GM21390 (cell line): ENCODE data around the gene CFAP100.

ENCODE experiments used
- ATAC-seq: cut with Tn5 transposase; IDR thresholded peaks from one replicate; pipeline ENCODE4 v1.9.1; 2021; ENCODE audit not compliant: unreplicated experiment

Gene CFAP100

DNA sequence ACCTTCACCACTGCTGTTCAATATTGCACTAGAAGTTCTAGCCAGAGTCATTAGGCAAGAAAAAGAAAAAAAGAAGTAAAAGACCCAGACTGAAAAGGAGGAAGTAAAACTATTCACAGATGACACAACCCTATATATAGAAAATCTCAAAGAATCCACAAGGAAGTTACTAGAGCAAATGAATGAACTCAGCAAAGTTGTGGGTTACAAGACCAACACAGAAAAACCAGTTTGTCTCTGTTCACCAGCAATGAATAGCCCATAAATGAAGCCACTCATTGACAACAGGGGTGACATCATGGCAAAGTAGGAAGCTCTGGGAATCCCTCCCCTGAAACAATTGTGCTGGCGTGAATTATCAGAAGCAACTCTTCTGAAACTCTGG is 4.6 kb downstream of the CFAP100 start:
- peak; percentile 70 for ATAC-seq

DNA sequence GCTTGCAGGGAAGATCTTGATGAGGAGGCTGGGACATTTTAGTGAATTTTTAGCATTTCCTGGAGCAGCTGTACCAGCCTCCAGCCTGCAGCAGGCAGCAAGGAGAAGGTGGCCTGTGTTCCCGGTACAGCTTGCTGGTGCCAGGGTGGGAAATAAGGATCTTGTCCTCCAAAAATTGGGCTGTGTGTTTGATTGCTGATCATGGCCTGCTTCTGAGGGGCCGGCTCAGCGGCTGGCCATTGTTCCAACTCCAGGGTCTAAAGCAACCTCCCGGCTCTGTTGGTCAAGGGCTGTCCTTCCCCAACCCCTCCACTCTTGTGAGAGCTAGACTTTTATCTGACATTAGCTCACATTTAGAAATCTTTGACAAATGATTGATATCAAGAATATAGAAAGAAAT is 5.0 kb downstream of the CFAP100 start:
- ATAC-seq, result no peak

DNA sequence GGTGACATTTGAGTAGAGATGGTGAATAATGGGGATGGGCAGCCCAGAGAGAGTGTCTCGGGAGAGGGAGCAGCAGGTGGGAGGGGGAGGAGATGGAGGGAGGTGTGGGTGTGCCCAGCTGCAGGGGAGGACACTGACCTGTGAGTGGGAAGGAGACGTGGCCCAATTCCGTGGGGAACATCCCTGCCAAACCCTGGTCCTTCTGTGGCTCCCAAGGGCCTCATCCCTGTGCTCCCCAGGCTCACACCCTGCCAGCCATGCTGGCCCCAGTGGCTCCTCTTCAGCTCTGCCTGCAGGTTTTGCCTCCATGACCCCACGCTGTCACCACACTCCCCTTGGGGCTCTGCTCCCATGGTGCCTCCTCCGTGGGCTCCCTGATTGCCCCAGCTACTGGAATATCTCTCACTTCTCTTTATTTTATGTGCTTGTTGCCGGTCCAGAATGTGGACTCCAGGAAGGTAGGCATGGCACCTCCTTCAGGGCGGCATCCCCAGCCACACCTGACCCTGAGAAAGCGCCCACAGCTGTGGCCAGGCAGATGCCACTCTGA is 7.0 kb downstream of the CFAP100 start:
- no peak for ATAC-seq

DNA sequence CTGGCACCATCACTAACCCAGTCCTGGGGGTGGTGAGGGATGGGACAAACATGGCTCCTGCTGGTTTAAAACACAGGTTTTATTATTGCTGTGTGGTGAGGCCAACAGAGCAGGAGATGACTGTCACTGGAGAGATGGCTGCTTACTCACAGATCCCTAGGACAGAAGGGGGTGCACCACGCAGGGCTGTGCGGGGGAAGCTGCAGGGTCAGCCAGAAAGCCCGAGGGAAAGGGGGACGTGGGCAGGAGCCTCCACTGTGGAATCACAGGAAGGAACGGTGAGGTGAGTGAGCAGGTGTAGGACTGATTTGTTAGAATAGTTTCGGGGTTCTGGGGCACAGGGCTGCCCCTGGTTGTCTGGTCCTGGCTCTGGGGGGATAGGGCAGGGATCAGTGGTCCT is 7.5 kb downstream of the CFAP100 start:
- no peak for ATAC-seq

DNA sequence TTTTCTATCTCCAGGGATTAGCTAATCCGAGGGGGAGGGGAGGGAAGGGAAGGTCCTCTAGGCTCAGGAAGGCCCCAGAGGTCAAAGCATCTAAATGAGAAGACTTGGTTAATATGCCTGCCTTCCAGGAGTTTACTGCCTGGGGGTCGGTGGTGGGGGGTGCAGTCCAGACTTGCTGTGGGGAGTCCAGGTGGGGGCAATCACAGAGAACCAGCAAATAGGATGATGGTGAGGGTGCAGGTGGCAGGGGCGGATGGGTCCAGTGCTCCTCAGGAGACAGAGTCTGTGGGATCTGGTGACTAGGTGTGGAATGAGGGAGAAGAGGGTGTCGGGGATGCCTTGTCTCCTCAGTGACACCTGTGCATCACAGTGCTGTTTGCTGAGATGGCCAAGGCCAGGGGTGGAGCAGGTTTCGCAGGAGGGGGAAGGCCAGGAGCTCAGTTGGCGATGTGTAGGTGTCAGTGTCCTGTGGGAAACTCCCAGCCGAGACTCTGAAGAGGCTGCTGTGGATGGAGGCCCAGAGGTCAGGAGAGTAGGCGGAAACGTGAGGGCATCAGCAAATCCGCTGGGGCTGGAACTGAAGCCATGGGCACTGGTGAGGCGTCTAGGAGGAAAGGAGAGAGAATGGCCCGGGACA is 8.1 kb downstream of the CFAP100 start:
- ATAC-seq, result no peak

DNA sequence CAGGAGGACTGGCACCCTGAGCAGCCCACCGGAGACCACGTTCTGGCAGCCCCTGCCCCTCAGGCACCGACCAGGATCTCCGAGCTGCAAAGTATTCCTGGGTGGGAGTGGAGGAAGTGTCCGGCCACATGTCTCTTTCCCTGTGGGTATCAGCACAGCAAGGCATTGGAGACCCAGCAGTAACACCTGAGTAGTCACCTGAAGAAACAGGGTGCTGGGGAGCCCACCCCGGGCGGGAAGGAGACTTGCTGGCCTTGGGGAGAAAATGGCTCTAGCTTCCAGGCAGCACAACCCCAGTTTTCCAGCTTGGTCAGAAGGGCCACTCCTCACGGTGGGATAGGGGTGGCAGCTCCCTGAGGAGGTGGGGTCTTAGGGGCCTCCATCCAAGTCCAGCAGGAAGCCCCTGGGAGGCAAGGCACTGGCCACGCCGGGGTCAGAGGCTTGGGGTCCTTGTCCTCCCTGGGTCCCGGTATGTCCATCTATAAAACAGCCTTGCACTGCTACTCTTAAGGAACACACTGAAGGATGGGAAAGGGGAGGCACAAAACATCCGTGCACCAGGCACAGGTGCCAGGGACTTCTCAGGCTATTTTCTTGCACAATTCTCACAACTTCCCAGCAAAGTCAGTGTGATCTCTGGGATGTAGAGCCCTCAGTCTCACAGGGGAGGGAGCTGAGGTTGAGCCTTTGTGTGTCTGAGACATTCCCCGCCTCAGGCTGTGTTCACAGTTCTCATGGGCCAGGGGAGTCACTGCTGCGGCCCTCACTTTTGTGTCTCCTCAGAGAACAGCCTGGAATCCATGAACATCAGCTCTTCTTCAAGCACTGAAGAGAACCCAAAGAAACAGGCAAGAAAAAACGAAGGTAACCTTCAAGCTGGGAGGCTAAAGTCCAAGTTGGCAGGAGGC is 11.9 kb downstream of the CFAP100 start:
- ATAC-seq, result no peak

DNA sequence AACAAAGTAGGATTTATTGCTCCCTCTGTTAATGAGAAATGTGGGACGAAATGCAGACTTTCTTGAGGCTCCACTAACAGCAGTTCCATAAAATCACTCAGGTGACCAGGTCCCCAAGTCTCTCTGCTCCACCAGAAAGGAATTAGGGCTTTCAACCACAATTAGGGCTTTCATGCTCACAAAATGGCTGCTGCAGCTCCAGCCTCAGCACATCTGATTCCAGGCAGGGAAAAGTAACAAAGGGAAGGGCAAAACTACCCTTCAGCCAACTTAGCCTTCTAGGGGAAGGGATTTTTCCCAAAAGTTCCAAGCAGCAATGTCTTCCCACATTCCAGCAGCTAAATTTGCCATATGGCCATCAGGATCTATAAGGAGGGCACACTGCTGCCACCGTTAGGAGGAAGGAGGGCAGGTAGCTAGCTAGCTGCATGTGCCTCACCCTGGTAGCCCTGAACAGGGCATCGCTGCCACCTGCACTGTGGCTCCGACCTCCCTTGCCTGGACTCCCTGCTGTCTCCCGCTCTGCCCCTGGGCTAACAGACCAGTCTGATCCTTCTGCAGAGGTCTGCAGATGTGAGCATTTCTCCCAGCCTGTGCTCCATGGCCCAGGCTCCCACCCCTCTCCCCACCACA is 12.8 kb downstream of the CFAP100 start:
- no peak for ATAC-seq

DNA sequence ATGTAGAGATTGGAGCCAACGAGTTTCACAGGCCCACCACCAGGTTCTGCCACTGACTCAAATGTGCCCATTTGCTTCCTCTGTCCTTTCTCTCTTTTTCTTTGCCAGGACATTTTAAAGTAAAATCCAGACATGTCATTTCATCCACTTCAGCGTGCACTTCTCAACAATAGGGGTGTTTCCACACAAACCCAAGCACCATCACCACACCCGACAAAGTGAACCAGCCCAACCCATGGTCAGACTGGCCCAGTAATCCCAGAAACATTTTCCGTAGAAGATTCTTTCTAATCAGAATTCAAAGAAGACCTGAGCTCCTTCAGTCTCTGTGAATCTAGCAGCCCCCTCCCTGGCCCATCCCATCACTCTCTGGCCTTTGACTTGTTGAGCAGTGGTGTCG is 13.4 kb downstream of the CFAP100 start:
- no peak for ATAC-seq

DNA sequence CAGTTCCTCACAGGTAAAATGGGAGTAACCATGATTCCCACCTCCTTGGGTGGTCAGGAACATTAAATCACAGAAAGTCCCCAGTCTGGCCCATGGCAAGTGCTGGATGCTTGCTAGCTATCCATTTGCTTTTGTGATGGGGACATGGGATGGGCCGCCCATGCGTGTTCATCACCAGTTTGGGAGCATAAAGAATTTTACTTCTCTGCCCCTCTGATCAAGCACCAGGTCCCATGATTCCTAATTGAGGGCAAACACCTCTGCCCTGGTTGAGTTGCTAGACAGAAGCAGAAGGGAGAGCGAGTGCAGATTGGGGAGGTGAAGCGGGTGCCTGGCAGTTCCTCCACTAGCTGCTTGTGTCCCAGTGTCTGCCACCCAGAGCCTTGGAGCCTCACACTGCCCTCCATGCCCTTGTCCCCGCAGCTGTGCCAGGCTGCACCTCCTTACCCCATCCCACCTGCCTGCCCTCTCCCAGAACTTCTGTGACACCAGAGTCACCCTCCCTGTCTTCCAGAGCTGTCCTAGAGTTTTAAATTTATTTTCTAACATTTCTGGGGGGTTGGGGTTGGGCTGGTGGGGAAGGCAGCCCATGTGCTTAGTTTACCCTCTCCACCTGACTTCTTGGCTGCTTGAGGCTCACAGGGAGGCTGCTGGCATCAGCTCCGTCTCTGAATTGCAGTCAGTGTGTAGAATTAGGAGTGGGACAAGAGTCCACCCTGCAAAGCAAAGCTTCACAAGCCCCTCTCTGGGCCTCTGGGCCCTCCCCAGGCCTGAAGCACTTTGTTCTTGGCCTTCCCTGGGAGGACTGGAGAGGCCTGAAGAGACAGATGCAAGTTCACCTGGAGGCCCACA is 18.4 kb downstream of the CFAP100 start:
- ATAC-seq, result no peak

DNA sequence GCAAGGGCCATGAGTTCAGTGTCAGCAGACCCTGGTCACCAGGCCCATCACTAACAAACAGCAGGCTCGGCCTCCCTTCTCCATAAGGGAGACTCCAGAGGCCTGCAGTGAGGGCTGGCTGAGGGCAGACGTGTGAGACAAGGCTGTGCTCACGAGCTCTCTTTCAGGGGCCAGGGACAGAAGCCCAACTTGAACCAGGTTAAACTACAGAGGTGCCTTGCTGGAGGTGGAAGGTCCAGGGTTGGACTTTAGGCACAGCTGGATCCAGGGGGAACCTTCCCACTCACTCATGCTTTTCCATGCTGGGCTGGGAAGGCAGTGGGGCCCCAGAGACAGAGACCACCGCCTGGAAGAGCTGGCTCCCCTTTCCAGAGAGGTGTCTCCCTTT is 19.0 kb downstream of the CFAP100 start:
- no peak for ATAC-seq

DNA sequence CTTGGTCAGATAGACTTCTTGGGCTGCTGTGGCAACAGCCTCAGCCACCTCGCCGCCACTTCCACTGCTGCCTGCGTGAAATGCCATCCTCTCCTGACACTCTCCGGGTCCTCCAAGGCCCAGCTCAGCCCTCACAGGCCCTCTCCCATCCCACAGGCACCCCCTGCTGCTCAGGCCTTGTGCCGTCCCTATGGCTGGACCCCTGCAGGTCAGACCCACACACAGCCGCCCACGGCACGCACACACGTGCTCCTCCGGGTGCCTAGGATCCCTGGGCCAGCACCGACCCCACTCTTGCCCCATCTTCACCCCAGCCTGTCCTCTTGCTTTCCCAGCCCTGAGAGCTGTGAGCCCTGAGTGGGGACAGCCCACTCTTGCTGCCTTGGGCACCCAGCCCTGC is 19.7 kb downstream of the CFAP100 start:
- ATAC-seq, result no peak

DNA sequence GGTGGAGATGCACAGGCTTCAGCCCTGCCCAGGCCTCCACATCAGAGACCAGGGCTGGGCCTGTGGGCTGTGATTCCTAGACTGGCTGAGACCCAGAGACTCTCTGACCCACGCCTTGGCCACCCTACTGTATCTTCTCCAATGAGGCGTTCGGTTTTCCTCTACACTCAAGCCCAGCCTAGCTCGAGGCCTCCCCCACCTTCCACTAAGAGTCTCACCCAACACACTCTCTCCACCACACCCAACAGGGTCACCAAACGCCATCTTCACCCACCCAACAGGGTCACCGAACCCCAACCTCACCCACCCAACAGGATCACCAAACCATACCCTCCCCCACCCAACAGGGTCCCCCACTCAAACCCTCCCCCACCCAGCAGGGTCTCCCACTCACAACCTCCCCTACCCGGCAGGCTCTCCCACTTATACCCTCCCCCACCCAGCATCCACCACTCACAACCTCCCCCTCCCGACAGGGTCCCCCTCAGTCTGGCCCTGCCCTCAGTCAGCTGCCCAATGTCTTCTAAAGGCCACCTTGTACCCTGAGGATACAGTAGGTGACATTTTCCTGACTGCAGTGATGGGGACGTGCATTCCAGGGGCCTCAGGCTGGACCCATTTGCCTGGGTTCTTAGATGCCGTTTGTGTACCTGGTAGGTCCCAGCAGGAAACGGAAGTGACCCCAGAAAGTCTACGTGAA is 20.4 kb downstream of the CFAP100 start:
- ATAC-seq, result no peak

DNA sequence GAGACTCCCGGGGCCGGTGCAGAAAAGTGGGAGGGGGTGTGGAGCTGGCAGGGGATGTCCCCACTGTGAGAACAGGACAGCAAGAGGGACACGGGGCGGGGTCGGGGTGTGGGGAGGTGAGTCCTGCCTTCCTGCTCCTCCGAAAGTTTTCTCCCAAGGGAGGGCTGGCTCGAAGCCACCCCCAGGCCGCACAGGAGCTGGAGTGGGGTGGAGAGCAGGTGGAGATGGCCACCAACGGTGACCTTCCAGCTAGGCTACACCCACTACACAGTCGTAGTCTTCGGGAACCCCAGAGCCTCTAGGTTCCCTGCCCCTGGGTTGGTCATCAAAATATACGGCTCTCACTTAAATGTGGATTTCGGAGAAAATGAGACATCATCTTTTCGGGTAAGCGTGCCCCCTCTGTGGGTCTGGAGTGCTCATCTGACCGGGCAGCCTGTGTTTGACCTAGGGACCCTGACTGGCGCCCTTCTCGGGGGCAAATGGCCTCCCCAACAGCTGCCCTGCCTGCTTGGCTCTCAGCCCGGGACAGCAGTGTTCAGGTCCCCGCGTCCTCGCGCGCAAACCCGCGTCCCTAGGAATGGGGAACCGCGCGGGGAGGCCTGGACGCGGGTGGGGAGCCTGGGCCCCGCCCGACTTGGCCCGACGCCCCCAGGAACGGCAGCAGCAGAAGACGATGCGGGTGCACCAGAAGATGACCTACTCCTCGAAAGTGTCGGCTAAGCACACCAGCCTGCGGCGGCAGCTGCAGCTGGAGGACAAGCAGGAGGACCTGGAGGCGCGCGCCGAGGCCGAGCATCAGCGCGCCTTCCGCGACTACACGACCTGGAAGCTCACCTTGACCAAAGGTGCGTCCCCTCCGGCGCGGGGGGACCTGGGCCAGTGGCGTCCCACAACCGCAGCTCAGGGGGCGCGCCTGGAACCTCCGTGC is 21.2 kb downstream of the CFAP100 start:
- ATAC-seq, result no peak

DNA sequence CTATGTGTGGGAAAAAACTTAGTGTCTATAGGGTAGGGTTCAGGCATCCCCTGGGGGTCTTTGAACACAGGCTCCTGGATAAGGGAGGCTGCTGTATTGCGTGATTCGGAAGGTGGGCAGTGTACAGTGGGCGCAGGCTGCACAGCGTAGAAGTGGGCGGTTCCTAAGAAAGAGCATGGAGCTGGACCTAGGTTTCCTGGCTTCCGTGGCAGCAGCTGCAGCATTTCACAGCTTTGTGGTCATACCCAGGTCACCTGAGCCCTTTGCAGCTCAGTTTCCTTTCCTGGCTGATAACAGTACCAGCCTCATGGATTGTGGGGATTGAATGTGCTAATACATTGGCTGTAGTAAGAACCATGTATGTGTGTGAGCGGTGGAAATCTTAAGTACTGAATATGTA is 22.2 kb downstream of the CFAP100 start:
- ATAC-seq, result no peak

DNA sequence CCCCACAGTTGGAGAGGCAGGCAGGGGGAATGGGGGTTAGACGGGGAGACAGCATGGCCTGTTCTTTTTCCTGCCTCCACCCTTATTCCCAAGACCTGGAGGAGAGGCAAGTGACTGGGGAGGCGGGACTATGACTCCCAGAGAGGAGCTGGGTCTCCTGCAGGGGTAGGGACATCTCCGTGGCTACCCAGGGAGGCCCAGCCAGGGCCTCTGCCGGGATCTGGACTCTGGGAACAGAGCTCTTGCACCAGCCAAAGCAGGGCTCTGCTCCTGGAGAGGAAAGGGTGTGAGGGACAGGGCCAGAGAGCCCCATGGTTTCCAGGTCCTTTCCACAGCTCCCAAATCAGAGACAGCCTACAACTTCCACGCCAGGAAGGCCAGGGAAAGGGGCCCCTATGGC is 22.8 kb downstream of the CFAP100 start:
- ATAC-seq, result no peak

DNA sequence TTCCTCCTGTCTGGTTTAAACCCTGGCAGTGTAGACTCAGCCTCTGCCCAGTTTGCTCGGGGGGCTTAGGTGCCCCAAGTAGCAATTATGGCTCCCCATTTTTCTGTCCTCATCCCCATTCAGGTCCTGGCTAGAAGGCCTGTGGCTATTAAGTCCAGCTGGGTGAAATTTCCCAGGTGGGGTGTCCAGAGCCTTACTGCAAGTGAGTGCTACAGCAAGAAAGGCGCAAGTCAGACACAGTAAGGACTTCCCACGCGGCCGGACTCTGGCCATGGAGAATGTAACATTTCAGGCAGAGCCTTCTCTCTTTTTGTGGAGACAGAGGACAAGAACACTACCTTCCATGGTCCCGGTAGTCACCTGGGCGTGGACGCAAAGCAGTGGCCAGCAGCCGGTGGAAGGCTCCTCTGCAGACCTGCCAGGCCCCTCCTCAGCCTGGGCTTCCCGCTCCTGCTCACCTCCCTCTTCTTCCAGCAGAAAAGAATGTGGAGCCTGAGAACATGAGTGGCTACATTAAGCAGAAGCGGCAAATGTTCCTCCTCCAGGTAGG is 23.3 kb downstream of the CFAP100 start:
- no peak for ATAC-seq

DNA sequence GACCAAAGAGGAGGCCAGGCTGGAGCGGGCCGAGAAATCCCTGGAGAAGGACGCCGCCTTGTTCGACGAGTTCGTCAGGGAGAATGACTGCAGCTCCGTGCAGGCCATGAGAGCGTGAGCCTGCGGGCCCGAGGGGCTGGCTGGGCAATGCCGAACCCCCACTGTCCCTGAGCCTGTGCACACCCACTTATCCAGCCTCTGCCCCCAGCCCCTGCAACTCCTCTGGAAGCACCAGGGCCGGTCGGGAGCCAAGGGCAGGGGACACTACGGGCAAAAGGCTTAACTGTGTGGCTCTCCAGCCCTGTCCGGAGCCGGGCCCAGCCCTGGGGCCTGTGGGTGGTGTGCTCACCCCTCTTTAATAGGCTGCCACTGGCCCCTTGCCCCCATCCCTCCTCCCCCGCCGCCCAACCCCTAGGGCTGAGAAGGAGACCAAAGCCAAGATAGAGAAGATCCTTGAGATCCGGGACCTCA is 24.0 kb downstream of the CFAP100 start:
- ATAC-seq, result no peak

DNA sequence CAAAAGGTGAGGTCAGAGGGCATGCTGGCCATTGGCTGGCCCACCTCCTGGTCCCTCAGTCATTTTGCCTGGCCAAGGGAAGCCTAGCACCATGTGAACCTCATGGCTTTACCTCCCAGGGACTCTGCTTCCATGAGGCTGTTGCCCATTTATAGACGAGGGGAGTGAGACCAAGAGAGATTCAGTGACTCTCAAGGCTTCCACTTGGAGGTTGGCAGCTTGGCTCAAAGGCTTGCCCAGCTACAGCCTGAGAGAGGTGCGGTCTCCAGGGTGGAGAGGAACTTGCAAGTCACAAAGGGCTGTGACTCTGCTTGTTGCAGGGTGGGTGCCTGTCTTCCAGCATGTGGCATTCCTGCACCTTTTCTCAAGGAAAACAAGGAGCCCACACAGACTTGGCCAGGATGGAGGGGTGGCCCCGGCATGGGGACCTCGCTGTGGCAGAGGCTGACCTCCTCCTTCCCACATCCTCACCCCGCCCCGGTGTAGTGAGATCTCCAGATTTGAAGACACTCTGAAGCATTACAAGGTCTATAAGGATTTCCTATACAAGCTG is 24.5 kb downstream of the CFAP100 start:
- ATAC-seq, result no peak
